HG03378 (cell line): ENCODE data around the gene TTC28.
"Not testable (repeated sequence)": the region's sequence is repeated elsewhere in the genome, so short reads cannot be mapped to it uniquely, and the experiment has no call there.

ENCODE experiments used
- ATAC-seq: cut with Tn5 transposase; IDR thresholded peaks from one replicate; pipeline ENCODE4 v1.9.1; 2021; ENCODE audit warnings: mild to moderate bottlenecking, moderate library complexity; ENCODE audit not compliant: unreplicated experiment

Gene TTC28

DNA sequence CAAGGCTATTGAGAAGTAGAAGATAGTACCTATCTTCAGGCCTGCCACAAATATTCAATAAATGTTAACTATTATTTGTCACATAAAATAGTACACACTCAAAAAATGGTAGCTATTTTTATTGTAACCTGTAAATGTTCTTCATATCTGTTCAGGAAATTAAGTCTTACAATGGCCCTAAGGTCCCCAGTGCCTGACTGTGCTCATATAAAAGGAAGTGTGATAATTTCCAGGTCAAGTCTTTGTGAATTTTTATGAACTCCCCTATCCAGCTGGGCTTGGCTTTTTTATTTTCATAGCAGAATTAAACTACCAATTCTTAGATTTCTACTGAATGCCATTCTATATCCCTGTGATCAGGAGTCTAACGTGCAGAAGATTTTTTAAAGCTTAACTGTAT, 476.4 kb downstream of the TTC28 start:
- no peak for ATAC-seq

DNA sequence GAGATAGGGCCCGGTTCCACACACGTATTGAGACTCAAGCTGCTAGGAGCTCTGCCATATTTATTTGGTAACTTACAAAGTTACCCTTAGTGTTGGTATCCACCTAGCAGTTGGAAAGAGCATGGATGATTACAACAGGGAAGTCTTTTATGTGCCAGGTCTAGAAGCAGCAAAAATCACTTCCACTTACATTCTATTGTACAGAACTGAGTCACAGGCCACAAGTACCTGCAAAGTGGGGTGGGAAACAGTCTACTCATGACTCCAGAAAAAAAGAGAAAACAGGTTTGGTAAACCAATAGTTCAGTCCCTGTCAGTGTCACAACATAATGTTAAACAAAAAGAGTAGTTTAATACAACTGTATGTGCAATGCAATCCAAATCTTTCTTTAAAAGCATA, 480.9 kb downstream of the TTC28 start:
- ATAC-seq = no peak

DNA sequence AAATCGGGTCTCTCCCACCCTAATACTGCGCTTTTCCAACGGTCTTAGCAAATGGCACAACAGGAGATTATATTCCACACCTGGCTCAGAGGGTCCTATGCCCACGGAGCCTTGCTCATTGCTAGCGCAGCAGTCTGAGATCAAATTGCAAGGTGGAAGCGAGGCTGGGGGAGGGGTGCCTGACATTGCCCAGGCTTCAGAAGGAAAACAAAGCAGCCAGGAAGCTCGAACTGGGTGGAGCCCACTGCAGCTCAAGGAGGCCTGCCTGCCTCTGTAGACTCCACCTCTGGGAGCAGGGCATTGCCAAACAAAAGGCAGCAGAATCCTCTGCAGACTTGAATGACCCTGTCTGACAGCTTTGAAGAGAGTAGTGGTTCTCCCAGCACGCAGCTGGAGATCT, 488.1 kb downstream of the TTC28 start:
- not testable (repeated sequence) for ATAC-seq

DNA sequence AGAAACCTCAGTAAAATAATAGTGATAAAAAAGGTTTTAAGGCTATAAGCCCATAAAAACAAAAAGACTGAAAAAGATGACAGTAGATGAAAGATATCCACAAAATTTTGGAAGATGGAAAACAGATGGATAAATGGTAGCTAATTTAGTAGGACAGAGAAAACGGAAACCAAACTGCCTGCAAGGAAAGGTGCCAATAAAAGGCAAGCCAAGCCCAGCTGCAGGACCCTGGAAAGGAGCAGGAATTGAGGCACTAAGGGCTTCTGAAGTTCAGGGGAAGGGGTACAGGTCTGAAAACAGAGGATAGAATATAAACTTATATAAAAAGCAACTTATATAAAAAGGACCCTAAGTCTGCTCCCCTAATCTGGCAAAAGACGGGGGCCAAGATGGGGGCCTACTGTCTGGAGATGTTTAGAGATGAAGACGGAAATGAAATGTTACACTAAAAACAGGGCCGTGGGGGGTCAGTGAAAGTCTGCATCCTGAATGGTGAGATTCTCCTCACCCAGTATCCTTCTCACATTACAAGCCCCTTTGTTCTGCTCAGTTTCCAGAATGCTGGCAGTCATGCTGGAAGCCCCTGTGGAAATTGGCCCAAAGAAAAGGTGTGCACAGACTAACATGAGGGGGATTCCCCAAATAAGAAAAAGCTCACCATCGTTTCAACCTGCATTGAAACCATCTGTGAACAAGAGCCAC, 491.3 kb downstream of the TTC28 start:
- no peak for ATAC-seq

DNA sequence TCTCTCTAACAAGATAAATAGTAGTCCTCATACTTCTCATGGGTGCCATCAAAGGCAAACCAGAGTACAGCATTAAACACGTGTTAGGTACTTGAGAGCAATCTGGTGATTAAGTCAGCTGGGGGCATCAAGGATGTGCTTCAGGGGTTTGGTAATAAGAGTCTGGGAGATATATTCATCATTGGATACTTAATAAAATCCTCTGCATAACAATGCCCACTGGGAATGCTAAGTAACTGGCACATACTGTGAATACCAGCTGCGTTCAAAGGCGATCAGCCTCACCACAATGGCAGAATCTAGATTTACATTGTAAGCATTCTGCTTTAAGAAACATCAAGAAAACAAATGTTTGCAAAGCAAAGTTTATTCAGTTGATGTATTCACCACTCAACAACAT, 492.0 kb downstream of the TTC28 start:
- no peak for ATAC-seq

DNA sequence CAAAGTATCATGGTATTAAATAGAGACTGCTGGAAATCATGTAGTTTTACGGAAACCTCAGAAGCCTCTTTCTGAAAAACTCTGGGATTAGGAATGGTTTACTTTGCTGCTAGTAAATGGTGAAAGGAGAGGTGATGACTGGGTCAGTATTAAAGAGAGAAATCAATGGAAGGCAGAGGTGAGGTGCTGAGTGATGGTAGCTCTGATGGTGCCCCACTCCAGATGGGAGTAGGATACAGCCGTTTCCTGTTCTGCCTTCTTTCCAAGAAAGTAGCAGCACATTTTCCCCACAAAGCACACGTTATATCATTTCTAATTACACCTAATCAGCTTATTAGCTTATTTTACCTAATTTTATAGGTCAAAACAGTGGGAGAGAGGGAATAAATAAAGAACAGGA, 493.0 kb downstream of the TTC28 start:
- ATAC-seq = no peak

DNA sequence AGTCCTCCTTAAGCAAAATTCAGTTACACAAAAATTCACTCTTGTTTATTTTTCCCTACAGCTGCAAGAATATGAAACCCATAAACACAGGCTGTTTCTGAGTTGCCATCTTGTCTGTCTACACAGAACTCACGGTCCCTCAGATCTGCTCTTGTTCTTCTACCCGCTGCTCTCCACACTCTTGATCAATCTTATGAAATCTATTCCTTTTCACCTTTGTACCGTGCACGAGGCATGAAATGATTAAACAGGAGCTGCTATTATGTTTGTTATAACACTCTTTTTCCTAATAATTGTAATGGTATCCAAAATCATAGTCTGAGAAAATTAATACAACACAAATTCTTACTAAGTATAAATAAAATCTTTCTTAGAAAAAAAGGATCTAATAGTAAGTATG, 494.5 kb downstream of the TTC28 start:
- no peak for ATAC-seq

DNA sequence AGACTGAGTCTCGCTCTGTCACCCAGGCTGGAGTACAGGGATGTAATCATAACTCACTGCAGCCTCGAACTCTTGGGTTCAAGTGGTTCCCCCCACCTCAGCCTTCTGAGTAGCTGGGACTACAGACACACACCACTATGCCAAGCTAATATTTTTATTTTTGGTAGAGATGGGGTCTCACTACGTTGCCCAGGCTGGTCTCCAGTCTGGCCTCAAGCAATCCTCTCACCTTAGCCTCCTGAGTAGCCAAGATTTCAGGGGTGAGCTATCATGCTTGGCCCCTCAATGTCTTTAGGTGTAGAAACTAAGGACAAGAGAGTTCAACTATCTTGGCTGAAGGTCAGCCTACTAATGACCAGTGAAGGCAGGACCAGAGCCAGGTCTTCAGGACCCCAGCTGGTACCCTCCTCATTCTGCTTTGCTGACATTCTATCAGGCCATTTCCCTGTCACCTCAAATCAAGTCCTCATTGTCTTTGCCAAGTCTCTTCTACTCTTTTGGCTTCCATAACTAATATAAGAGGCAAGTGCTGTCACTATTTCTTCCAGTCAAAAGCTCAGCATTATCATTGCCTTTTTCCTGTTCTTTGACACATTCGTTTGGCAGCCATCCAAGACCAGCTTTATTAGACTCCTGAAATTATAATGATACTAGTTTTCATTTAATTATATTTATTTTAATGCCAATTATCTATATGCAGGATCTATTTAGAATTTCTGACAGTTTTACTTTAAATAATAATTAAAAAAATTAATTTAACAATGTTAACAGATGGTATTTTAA, 496.4 kb downstream of the TTC28 start:
- ATAC-seq = no peak

DNA sequence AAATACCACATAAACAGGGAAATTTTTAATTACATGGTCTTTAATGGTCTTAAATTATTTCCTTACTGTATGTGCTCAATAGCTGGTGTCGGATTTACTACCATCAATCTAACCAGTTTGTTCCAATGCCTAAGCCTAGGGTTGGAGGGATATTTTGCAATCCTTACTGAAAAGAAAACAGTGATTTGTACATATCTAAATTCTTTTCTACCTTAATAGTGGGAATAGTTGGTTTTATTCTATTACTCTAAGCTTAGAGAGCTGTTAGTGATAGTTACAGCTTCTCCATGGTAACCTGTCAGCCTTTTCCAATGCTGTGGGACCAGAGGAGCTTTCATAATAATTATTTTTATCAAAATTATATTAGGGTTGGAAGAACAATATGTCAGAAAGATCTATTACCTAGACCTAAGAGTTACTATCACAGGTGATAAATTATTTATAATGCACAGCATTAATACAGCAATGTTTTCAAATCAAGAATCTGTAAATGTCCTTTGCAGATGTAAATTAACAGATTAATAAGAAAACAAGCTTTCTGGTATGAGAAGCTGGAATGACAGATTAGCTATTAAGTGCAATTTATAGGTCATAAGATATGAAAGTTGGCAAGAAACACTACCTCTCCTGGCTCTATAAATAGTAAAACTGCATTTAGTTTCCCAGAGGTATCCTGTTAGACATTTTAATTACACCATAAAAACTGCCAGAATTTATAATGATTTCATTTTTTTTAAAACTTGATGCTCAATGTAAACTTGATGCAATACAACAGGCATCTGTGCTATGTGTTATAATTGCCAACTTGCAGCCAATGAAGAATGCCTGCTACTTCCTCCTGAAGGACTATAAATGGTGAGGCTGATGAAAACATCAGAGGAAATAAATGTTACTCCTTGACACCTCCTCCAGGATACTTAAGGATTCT, 498.6 kb downstream of the TTC28 start:
- no peak for ATAC-seq

DNA sequence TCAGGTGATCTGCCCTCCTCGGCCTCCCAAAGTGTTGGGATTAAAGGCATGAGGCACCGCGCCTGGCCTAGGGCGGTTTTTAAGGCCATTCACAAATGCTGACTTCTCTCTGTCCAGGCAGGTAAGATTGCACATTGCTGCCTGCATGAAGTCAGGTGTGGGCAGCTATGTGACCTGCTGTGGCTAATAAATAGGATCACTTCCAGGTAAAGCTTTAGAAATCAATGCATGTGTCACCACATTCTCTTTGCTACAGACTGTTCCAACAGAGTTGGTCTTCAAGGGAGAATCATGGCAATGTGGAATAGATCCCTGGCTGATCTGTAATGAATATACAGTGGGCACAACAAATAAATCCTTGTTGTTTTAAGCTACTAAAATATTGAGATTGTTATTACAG, 500.2 kb downstream of the TTC28 start:
- no peak for ATAC-seq

DNA sequence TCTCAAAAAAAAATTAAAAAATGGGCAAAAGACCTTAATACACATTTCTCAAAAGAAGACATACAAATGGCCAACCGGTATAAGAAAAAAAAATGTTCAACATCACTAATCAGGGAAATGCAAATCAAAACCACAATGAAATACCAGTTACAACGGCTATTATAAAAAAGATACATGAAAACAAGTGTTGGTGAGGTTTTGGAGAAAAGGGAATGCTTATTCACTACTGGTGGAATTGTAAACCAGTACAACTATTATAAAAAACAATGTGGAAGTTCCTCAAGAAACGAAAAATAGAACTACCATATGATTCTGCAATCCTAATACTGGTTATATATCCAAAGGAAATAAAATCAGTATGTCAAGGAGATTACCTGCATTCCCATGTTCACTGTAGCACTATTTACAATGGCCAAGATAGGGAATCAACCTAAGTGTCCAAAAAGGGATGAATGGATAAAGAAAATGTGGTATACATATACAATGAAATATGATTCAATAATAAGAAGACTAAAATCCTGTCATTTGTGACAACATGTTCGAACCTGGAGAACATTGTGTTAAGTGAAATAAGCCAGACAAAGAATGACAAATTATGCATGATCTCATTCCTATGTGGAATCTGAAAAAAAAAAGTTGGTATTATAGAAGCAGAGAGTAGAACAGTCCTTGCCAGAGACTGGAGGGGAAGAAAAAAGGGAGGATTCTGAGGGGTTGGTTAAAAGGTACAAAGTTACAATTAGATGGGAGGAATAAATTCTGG, 503.7 kb downstream of the TTC28 start:
- no peak for ATAC-seq

DNA sequence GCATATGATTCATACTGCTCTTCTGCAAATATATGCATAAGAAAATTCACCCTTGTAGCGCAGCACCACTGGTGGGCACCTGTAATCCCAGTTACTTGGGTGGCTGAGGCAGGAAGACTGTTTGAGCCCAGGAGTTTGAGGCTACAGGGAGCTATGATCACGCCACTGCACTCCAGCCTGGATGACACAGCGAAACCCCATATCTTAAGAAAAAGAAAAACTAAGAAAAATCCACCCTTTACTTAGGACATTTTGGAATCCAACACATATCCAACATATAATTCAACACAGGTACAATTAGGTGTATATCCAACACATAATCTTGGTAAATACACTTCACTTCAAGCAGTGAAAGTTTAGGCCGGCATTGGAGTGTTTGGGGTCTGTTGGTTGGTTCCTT, 505.1 kb downstream of the TTC28 start:
- no peak for ATAC-seq

DNA sequence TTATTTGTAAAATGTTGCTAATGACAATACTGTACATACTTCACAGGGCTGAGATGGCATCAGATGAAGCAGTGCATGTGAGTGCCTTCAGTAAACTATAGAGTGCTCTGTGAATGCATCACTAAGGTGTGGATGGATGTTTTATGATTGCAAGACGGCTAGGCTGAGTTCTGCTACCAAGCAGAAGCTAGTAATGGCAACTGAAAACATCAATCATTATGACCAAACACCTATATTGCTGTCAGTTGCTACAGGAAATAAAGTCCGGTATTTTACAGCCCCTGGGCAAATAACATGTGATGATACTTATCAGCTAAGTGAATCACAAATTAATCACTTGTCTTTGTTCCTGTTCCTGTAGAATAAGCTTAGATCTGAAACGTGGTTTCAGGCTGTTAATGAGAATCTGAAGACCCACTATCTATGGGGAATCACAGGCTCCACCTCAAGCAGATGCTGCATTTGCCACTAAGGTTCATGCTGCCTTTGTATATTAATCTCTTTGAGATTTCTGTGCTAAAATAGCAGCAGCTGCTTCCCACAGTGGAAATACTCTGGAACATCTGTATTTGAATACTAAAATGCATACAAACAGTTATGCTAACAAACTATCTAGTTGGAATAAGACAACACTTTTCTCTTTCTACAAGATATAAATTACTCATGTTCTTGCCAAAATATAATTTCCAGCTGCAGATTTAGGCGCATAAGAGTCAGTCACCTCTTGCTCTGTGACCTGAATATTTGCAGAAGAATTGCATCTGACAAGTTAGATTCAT, 506.6 kb downstream of the TTC28 start:
- ATAC-seq = no peak

DNA sequence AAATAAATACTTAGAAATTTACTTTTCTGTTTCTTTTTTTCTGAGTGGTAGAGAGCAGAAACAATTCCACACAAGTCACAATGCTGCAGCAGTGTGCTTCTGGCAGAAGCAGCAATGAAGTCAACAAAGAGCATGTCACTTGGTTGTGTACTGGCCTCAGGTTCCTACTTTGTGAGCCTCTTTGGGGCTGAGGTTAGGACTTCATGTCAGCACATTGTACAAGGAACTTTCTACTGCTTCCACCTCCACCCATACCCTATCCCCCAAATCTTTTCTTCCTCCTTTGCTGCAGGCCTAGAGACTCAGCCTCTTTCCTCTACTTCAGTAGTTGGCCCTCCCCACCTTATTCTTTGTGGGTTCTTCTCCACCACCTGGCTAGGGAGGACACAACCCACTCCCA, 507.9 kb downstream of the TTC28 start:
- no peak for ATAC-seq

DNA sequence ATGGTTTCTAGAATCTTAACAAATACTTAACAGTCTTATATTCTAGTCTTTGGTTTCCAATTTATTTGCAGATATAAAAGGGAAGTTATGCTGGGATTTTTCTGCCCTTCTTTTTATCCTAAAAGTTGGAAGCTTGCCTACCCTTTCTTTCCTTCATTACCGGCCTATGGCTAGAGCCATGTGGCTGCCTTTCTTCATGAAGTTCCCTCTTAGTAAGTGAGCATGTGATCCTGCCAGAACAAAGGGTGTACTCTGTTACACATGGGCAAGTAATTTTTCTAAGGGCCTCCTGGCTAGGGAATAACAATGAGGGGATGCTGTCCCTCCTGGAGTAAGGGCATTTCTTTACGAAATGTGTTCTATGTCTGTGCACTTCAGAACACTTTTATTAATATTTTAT, 508.5 kb downstream of the TTC28 start:
- no peak for ATAC-seq

DNA sequence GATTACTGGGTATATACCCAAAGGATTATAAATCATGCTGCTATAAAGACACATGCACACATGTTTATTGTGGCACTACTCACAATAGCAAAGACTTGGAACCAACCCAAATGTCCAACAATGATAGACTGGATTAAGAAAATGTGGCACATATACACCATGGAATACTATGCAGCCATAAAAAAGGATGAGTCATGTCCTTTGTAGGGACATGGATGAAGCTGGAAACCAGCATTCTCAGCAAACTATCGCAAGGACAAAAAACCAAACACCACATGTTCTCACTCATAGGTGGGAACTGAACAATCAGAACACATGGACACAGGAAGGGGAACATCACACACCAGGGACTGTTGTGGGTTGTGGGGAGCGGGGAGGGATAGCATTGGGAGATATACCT, 510.3 kb downstream of the TTC28 start:
- not testable (repeated sequence) for ATAC-seq

DNA sequence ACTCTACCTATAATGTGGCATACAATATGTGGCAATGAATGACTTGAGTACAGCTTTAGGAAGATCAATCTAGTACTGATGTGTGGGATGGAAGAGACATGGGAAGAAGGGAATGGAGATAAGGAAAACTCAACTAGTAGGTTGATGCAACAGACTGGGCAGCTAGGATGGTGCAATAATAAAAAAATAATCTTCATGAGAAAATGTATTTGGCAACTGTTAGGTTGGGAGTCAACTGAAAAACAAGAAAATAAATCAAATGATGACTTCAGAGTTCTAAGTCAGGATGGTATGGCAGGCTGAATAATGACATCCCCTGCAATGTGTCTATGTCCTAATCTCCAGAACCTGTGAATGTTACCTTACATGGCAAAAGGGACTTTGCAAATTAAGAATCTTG, 523.8 kb downstream of the TTC28 start:
- ATAC-seq = no peak

DNA sequence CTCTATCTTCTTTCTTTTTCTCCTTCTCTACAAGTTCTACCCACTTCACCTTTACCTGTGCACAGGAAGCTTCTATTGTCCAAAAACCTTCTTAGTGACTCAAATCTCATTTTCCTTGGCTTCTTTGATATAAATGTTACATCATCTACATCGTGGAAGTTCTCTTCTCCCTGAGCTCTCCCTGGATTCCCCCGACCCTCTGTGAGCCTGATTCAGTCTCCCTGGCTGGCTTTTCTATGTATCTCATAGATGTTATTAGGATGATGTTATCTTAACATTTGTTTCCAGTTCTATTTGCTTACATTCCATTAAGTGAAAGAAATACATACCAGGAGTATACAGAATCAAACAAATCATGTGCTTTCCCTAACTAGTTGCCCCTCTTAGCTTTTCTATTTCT, 524.8 kb downstream of the TTC28 start:
- ATAC-seq = no peak

DNA sequence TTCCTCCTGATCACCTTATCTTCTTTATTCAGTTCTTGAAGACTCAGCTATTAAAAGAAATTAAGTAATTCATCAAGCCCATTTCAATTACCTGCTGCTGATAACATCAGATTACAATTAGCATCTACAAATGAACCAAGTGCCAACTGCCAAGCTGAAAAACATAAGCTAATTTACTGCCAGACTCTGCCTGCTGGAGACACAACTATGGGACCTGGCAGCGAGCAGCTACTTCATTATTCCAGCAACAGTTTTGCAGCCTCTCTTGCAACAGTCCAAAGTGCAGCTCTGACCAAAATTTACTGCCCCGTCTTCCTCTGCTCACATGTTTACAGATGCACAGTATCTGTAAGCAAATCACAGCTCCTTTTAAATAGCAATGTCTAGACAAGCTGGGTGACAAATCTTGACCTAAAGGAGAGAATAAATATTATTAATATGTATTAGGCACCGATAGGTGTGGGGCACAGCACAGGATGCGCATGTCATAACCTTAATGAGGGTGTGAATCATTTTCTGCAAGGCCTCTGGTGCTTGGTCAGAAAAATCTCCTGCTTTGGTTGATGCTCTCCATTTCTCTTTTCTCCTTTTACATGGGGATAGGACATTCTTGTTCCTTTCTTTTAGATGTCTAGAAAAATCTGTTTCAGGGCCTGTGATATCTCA, 528.4 kb downstream of the TTC28 start:
- no peak for ATAC-seq
